HG03025 (cell line): ENCODE measurements around the gene TEX11.
"Not testable (repeated sequence)": the region's sequence is repeated elsewhere in the genome, so short reads cannot be mapped to it uniquely, and the experiment has no call there.

Source experiments
- ATAC-seq: cut with Tn5 transposase; IDR thresholded peaks from one replicate; pipeline ENCODE4 v1.9.1; 2021; ENCODE audit warnings: mild to moderate bottlenecking, moderate library complexity; ENCODE audit not compliant: unreplicated experiment, low FRiP score

TEX11 gene

DNA sequence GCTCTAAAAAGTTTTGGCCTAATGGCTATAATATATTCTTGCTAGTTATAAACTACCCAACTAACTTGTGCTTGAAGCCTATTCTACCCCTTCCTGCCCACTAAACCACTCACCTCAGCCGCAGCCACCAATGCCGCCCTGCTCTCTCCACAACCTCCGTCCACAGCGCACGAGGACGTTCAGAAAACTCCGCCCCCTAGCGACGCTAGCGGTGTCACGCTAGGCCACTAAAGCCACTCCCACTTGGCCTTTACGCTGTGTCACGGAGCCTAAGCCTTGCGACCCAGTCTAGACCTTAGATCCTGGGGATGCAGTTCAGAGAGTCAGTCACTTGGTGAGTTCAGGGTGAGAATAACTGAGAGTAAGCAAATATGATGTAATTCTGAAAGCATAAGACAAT, at the start of gene TEX11:
Gene TEX11 (minus strand): TSS at position 171 of the 400 bp plus-strand sequence. CDS start 922 bp downstream, outside the sequence.
- no peak for ATAC-seq

DNA sequence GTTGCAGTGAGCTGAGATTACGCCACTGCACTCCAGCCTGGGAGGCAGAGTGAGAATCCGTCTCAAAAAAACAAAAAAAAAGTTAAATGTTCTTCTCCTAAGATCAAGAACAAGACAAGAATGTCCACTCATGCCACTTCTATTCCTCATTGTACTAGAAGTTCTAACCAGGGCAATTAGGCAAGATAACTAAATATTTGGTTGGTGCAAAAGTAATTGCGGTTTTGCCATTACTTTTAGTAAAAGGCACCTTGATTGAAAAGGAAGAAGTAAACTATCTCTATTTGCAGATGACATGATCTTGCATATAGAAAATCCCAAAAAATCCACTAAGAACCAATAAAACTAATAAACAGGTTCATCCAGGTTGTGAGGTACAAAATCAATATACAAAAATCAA, 46.4 kb upstream of the TEX11 start:
- ATAC-seq = no peak

DNA sequence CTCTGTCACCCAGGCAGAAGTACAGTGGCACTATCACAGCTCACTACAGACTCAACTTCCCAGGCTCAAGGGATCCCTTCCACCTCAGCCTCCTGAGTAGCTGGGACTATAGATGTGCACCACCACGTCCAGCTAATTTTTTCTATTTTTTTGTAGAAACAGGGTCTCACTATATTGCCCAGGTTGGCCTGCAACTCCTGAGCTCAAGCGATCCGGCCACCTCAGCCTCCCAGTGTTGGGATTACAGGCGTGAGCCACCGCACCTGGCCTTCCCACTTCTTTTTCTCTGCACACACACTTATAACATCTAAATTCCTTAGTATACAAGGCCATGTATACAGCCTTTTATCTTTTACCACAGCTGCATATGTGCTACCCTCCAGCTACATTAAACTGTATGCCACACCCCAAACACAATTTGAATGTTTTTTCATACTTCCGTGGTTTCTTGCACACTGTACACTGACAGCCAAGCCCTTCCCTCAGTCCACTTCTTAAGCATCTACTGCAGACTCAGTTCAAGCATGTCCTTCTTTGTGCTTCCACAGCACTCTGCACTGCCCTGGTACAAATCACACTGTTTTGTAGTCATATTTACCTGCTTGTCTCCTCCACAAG, 15.9 kb upstream of the TEX11 start:
- ATAC-seq = no peak

DNA sequence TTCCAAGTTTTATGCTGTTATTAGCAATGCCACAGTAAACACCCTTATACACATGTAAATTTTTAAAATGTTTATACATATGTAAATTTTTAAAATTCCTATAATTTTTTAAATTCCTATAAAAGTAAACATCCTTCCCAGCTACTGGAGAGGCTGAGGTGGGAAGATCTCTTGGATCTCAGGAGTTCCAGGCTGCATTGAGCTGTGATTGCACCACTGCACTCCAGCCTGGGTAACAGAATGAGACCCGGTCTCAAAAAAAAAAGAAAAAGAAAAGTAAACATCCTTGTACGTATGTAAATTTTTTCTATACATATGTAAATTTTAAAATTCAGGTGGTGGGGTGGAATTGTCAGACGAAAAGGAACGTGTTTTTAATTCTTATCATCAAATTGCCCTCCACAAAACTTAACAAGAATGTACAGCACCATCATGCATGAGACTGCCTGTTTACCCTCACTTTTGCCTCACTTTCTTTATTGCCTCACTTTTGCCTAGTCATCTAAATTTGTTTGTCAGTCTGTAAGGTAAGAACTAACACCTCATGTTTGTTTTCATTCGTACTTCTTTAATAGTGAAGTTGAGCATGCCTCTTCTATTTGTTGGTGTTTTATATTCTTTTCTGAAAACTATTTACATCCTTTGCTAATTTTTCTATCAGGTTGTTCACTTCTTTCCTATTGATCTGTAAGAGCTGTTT, 14.4 kb upstream of the TEX11 start:
- ATAC-seq = no peak

DNA sequence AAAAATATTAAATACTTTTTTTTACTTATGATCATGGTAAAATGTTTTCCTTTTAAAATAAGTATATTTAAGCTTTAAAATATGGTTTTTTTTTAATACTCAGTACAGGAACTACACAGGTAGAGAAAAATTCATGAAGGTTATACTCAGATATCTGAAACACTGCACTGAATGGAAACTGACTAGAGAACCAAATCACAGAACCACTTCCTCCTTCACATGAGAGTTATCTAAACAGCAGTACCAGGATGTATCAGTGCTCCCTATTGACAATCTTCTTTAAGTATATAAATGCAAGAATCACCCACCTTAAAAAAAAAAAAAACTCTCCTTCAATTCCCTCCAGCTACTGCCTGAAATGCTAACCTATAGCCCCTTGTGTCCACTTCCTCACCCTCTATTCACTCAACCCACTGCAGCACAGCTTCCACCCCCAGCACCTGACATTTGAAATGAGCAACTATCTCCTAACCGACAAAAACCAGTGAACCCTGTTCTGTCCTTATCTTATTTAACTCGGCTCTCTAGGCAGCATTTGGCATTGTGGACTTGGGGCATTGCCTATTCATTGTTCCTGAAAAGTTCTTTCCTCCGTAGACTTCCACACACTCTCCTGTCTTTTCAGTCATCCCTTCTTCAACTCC, 13.3 kb upstream of the TEX11 start:
- ATAC-seq = no peak

- no peak for ATAC-seq
Observed at GRCh38 chrX:70916754-70917153, 8.2 kb upstream of the TEX11 start.

DNA sequence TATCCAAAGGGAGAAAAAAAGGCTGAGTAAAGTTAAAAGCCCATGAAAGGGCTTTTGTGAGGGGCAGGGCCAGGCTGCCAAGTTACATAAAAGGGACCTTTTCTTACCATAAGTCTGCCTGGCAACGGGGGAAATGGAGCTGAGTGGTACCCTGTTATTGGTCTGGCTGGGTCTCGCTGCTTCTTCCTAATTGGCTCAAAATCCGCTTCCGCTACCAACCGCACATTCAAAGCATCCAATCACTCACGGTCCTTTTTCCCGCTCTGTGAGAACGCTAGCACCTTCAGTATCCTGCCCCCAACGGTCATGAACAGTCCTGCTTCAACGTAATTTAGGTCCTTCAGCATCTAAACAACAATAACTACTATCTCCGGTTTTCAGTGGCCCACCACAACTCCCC, 611 bp downstream of the TEX11 start:
- no peak for ATAC-seq

GRCh38 chrX:70901465-70901864, 7.0 kb downstream of the TEX11 start:
- ATAC-seq = no peak

GRCh38 chrX:70890441-70890840, 18.1 kb downstream of the TEX11 start:
- ATAC-seq = not testable (repeated sequence)

- ATAC-seq = no peak
Observed at GRCh38 chrX:70878902-70879301, 29.6 kb downstream of the TEX11 start.

GRCh38 chrX:70852294-70852693, 56.2 kb downstream of the TEX11 start:
- ATAC-seq = no peak

DNA sequence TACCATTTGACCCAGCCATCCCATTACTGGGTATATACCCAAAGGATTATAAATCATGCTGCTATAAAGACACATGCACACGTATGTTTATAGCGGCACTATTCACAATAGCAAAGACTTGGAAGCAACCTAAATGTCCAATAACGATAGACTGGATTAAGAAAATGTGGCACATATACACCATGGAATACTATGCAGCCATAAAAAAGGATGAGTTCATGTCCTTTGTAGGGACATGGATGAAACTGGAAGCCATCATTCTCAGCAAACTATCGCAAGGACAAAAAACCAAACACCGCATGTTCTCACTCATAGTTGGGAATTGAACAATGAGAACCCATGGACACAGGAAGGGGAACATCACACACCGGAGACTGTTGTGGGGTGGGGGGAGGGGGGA, 64.4 kb downstream of the TEX11 start:
- ATAC-seq = not testable (repeated sequence)

GRCh38 chrX:70843620-70844019, 64.9 kb downstream of the TEX11 start:
- not testable (repeated sequence) for ATAC-seq

- ATAC-seq = no peak
Observed at GRCh38 chrX:70834589-70834988, 73.9 kb downstream of the TEX11 start.

DNA sequence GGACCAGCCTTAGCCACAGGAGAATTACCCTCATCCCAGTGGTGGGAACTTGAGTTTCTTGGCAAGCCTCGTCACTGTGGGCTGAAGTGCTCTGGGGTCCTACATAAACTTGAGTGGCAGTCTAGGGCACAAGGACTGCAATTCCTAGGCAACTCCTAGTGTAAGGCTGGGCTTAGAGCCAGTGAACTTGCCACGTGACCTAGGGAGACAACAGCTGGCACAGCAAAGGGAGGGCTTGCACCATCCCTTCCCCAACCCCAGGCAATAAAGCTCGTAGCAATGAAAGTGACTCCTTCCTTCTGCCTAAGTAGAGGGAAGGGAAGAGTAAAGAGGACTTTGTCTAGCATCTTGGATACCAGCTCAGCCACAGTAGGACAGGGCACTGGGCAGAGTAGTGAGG, 81.8 kb downstream of the TEX11 start:
- no peak for ATAC-seq

DNA sequence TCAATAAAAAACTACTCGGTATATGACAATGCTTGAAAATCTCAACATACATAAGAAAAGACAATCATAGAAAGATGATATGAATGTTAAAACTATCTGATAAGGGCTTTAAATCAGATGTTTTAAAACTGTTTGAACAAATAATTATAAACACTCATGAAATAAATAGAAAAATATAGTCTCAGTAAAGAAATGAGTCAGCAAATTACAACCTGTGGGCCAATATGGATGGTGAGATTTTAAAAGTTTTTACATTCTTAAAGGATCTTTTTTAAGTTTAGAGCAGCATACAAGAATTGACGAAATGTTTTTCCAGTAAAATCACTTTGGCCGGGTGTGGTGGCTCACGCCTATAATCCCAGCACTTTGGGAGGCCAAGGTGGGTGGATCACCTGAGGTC, 83.1 kb downstream of the TEX11 start:
- ATAC-seq = no peak

DNA sequence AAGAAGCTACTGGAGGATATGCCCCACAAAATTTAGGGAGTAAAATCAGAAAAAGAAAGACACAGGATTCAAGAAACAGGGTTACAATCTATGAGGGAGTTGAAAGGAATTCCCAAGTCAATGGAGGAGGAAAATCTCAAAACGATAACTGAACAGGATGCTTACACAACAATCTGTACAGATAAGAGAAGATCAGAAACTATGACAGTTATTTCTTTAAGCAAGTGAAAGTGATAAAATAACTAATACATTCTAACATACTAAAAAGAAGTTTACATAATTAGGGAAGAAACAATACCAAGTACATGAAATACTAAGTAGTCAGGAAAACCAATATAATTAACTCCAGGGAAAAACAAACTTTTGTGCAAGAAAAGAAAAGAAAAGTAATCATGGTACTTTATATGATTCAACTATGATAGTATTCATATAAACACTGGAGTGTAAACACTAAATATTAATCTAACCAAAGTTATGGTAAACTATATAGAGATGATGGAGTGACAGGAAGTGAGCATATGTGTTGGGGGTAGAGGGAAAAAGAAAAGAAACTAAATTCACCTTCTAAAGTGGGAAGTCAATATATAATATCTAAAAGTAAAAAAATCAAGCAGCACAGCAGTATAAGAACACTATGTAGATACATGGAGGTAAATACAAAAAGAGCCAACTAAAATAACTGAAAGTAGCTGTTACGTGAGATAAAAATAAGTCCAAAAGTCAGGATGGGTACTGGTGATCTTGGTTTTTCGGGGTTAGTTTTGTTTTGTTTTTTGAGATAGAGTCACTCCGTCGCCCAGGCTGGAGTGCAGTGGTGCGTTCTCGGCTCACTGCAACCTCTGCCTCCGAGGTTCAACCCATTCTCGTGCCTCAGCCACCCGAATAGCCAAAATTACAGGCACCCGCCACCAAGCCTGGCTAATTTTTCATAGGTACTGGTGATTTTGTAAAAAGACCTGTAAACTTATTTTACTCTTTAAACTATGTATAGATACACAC, 99.3 kb downstream of the TEX11 start:
- ATAC-seq = no peak

DNA sequence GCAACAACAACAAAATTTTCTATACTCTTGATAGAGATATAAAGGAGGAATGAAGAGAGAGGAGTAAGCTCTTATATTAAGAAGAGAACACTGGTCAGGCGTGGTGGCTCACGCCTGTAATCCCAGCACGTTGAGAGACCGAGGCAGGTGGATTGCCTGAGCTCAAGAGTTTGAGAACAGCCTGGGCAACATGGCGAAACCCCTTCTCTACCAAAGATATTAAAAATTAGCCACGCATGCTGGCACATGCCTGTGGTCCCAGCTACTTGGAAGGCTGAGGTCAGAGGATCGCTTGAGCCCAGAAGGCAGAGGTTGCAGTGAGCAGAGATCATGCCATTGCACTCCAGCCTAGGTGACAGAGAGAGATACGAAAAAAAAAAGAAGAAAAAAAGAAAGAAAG, 102.4 kb downstream of the TEX11 start:
- ATAC-seq = no peak

GRCh38 chrX:70796742-70797141, 111.8 kb downstream of the TEX11 start:
- not testable (repeated sequence) for ATAC-seq

GRCh38 chrX:70774223-70774622, 134.3 kb downstream of the TEX11 start:
- no peak for ATAC-seq
